K562 (cell line): ENCODE data around the gene MADCAM1. TPM values are rescaled to one million over a fixed set of nuclear protein-coding genes. Genes with fewer than 3 reads are reported as not detected.

ENCODE experiments used
- CBFB ChIP-seq: sonication (generic); formaldehyde crosslinking; IDR thresholded peaks from 2 replicates; pipeline ENCODE4 v1.4.0; 2020; ENCODE audit warnings: mild to moderate bottlenecking, missing genetic modification reagents
- CGGBP1 ChIP-seq: fragments of 250-450 bp; sonication (Bioruptor Pico); IDR thresholded peaks from 2 replicates; pipeline ENCODE4 v1.9.0; 2021; ENCODE audit warnings: mild to moderate bottlenecking
- CTBP1 ChIP-seq: fragments of 450-650 bp; IDR thresholded peaks from 2 replicates; pipeline ENCODE4 v1.6.1; 2016; ENCODE audit warnings: borderline replicate concordance
- ELF4 ChIP-seq: fragments of 450-650 bp; formaldehyde crosslinking; IDR thresholded peaks from 2 replicates; pipeline ENCODE4 v1.4.0; 2022; ENCODE audit warnings: missing genetic modification characterization
- EP300 ChIP-seq: IDR thresholded peaks from 2 replicates; pipeline ENCODE4 v1.6.1; 2012; ENCODE audit warnings: low read length, improper control_type of control experiment
- FOXJ2 ChIP-seq: fragments of 200-800 bp; sonication (Bioruptor generic); IDR thresholded peaks from 2 replicates; pipeline ENCODE4 v1.6.1; 2016; ENCODE audit warnings: missing genetic modification characterization, missing compliant biosample characterization
- MLX ChIP-seq, 2 experiments: fragments of 450-650 bp in 1 of 2; sonication (generic) in 1 of 2; formaldehyde crosslinking; conservative IDR thresholded peaks; 2 replicates each; pipeline versions ENCODE4 v1.4.0 to v1.8.1; 2020 to 2022; ENCODE audit warnings: mild to moderate bottlenecking in 1 of 2, missing genetic modification reagents in 1 of 2
- MXD1 ChIP-seq: fragments of 250-450 bp; sonication (Bioruptor Pico); IDR thresholded peaks from 2 replicates; pipeline ENCODE4 v1.8.0; 2021; ENCODE audit warnings: borderline replicate concordance, mild to moderate bottlenecking, moderate library complexity; ENCODE audit not compliant: poor library complexity, severe bottlenecking
- POLR2G ChIP-seq: fragments of 200-400 bp; formaldehyde crosslinking; IDR thresholded peaks from 2 replicates; pipeline ENCODE4 v1.6.1; 2017; ENCODE audit warnings: low read depth, mild to moderate bottlenecking, antibody characterized with exemption, low read length, moderate library complexity
- RBM34 ChIP-seq: fragments of 200-400 bp; formaldehyde crosslinking; IDR thresholded peaks from 2 replicates; pipeline ENCODE4 v1.6.1; 2018; ENCODE audit warnings: low read length, borderline replicate concordance; ENCODE audit not compliant: insufficient read depth
- SAP30 ChIP-seq: fragments of 200-600 bp; sonication (generic); IDR thresholded peaks from 2 replicates; pipeline ENCODE4 v1.6.1; 2012; ENCODE audit warnings: borderline replicate concordance, low read depth, mild to moderate bottlenecking, moderate library complexity, low read length, control low read depth, inconsistent platforms; ENCODE audit not compliant: insufficient read depth, poor library complexity, severe bottlenecking
- SETDB1 ChIP-seq: IDR thresholded peaks from one replicate; pipeline ENCODE4 v1.6.1; 2012; ENCODE audit warnings: low read length, control low read depth, inconsistent platforms
- SMARCA5 ChIP-seq: fragments of 450-650 bp; IDR thresholded peaks from 2 replicates; pipeline ENCODE4 v1.6.1; 2016
- SRSF9 ChIP-seq: fragments of 200-400 bp; formaldehyde crosslinking; IDR thresholded peaks from 2 replicates; pipeline ENCODE4 v1.6.1; 2017; ENCODE audit warnings: low read depth, low read length, borderline replicate concordance
- TCFL5 ChIP-seq: fragments of 250-450 bp; sonication (Bioruptor Pico); conservative IDR thresholded peaks from 2 replicates; pipeline ENCODE4 v1.6.1; 2021; ENCODE audit warnings: mild to moderate bottlenecking, moderate library complexity, matching md5 sums
- TEAD1 ChIP-seq, 2 experiments: fragments of 450-650 bp in 1 of 2; sonication (generic) in 1 of 2; formaldehyde crosslinking; IDR thresholded peaks; 2 replicates each; pipeline versions ENCODE4 v1.4.0 to v1.8.0; 2020 to 2022; ENCODE audit warnings: mild to moderate bottlenecking in 2 of 2, missing genetic modification reagents in 1 of 2
- THRA ChIP-seq: fragments of 450-650 bp; IDR thresholded peaks from 2 replicates; pipeline ENCODE4 v1.6.1; 2017; ENCODE audit warnings: mild to moderate bottlenecking, moderate library complexity
- TOE1 ChIP-seq, 2 experiments: fragments of 450-650 bp in 1 of 2; sonication (generic) in 1 of 2; formaldehyde crosslinking in 1 of 2; IDR thresholded peaks; 2 replicates each; pipeline versions ENCODE4 v1.7.1 to v1.8.0; 2016 to 2022; ENCODE audit warnings: borderline replicate concordance in 2 of 2, mild to moderate bottlenecking in 2 of 2, antibody characterized with exemption in 1 of 2, inconsistent platforms in 1 of 2, low read depth in 1 of 2, missing genetic modification reagents in 1 of 2, moderate library complexity in 1 of 2
- ZFP1 ChIP-seq: fragments of 450-650 bp; formaldehyde crosslinking; IDR thresholded peaks from 2 replicates; pipeline ENCODE4 v1.4.0; 2020; ENCODE audit warnings: mild to moderate bottlenecking, mixed read lengths
- ZNF133 ChIP-seq: fragments of 250-450 bp; sonication (Bioruptor Pico); IDR thresholded peaks from 2 replicates; pipeline ENCODE4 v1.4.0; 2020; ENCODE audit warnings: mild to moderate bottlenecking
- ZNF277 ChIP-seq: fragments of 250-450 bp; sonication (Bioruptor Pico); IDR thresholded peaks from 2 replicates; pipeline ENCODE4 v1.8.0; 2022; ENCODE audit warnings: inconsistent platforms, mild to moderate bottlenecking, moderate library complexity, borderline replicate concordance
- ZNF3 ChIP-seq: fragments of 250-450 bp; sonication (Bioruptor Pico); IDR thresholded peaks from 2 replicates; pipeline ENCODE4 v1.5.0; 2021; ENCODE audit warnings: mild to moderate bottlenecking, moderate library complexity
- ZNF76 ChIP-seq: fragments of 250-450 bp; sonication (Bioruptor Pico); IDR thresholded peaks from 2 replicates; pipeline ENCODE4 v1.4.0; 2020; ENCODE audit warnings: mild to moderate bottlenecking, moderate library complexity, borderline replicate concordance
- polyA plus RNA-seq, 8 experiments: library from polyadenylated mRNA; depleted of rRNA in 4 of 8; stranded (reverse) in 5 of 8; unstranded in 3 of 8; fragments of >200 nt; fragmentation: Nextera tagmentation in 2 of 8; fragmentation: Illumina TruSeq in 1 of 8; extraction: Ambion mirVana in 2 of 8; extraction: Trizol in 1 of 8; gene quantifications; 2 replicates each; pipeline versions ENCODE4 v1.2.1 to v1.2.3, GENCODE V29; 2011 to 2014; ENCODE audit warnings: inconsistent platforms in 1 of 8, missing spikeins in 1 of 8
- total RNA-seq, 7 experiments: library from RNA; depleted of rRNA in 6 of 7; stranded (reverse); fragments of >200 nt in 6 of 7; fragmentation: Illumina TruSeq in 2 of 7; extraction: Trizol in 2 of 7; gene quantifications; 2 replicates each; pipeline versions ENCODE4 v1.2.1 to v1.2.3, GENCODE V29; 2011 to 2021; ENCODE audit warnings: low replicate concordance in 1 of 7

The MADCAM1 gene
- total and polyA plus RNA-seq, 9 of the 15 experiments (the other 6 are each of a cell fraction or from before 2014, with no cell fraction given) = 0.09 to 0.36 (median 0.09) TPM; not detected in 6

- TF ChIP-seq MLX (CRISPR knock-in tag; conservative IDR thresholded peaks at IDR 0.05) (no peak), RBM34 (no peak), CTBP1 (peak; percentile 87; the same call in 1 of the 2 replicates), ZNF76 (no peak), CGGBP1 (CRISPR knock-in tag) (no peak), THRA (no peak), CBFB (CRISPR knock-in tag) (peak; percentile 76; the same call in 1 of the 2 replicates), ZNF133 (CRISPR knock-in tag) (no peak), TCFL5 (CRISPR knock-in tag) (no peak), EP300 (0 out of 2 replicates have a peak, but pooled peaks have one; percentile 39), SETDB1 (no peak), ZNF3 (CRISPR knock-in tag) (no peak), SAP30 (no peak), MXD1 (CRISPR knock-in tag) (no peak), POLR2G (peak; percentile 73), FOXJ2 (no peak), ELF4 (no peak), TOE1 (IDR thresholded peaks at IDR 0.05; ENCODE audit: borderline replicate concordance) (no peak), TOE1 (CRISPR knock-in tag; IDR thresholded peaks at IDR 0.05; ENCODE audit: borderline replicate concordance, low read depth) (no peak), SMARCA5 (no peak), SRSF9 (no peak), ZNF277 (CRISPR knock-in tag) (no peak), ZFP1 (CRISPR knock-in tag) (no peak), TEAD1 (CRISPR knock-in tag; IDR thresholded peaks at IDR 0.05) (no peak)
Measured at GRCh38 chr19:506404-507285, 10.4 kb downstream of the MADCAM1 start (continued).
